ENCODE measurements around the gene IQCH.
"Not testable (repeated sequence)": the region's sequence is repeated elsewhere in the genome, so short reads cannot be mapped to it uniquely, and the experiment has no call there.

The IQCH gene

DNA sequence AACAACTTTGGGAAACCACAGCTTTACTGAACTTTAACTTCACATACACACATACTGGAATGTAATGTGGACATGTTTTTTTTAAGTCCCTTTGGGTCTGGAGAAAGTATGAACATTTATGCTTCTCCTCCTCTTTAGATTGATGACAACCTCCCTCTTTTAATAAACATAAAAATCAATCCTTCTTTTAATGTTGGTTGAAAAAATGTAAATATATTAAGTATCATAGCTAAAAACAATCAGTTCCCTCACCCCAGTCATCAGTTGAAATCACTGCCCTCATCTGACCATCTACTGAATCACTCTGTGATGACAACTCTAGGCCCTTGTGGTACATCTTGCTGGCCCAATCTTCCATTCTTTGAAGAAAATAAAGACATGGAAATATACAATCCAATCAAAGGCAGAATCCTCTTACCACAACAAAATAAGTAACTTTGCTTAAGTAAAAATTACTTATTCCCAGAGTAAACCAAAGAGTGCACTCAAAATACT is 6.5 kb upstream of the IQCH start:
- no peak for DNase-seq

DNA sequence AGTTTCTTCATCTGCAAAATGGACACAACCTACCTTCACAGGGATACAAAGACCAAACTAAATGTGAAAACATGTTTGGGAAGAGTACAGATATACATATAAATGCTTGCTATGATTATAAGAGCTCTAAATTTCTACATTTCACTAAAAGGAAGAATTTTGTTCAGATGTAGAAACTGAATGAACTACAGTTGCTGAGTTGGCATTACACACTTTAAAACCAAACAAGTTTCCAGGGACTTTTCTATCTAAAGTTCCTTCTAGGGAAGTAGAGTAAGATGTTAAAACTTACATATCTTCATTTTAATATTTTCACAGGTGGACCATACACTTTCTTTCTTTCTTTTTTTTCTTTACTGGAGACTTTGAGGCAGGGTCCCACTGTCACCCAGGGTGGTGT is 4.8 kb upstream of the IQCH start:
- no peak for DNase-seq

DNA sequence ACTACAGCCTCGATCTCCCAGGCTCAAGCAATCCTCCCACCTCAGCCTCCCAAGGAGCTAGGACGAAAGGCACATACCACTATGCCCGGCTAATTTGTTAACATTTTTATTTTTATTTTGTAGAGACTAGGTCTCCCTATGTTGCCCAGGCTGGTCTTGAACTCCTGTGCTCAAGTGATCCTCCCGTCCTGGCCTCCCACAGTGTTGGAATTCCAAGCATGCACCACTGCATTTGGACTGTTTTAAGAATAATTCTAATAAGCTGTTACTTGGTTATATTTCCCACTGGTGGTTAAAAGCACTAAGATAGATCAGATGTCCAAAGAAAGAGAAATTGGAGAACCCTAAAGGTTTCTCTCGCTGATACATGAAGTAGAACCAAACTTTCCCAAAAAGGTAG is 3.3 kb upstream of the IQCH start:
- DNase-seq: no peak

DNA sequence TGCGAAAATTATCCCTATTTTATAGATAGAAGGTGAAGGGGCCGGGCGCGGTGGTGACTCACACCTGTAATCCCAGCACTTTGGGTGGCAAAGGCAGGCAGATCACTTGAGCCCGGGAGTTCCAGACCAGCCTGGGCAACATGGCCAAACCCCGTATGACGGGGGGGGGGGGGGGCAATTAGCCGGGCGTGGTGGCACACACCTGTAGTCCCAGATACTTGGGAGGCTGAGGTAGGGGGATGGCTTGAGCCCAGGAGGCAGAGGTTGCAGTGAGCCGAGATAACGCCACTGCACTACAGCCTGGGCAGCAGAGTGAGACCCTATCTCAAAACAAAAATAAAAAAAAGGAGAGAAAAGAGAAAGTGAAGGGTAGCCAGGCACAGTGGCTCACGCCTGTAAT is 1.5 kb upstream of the IQCH start:
- DNase-seq: no peak

DNA sequence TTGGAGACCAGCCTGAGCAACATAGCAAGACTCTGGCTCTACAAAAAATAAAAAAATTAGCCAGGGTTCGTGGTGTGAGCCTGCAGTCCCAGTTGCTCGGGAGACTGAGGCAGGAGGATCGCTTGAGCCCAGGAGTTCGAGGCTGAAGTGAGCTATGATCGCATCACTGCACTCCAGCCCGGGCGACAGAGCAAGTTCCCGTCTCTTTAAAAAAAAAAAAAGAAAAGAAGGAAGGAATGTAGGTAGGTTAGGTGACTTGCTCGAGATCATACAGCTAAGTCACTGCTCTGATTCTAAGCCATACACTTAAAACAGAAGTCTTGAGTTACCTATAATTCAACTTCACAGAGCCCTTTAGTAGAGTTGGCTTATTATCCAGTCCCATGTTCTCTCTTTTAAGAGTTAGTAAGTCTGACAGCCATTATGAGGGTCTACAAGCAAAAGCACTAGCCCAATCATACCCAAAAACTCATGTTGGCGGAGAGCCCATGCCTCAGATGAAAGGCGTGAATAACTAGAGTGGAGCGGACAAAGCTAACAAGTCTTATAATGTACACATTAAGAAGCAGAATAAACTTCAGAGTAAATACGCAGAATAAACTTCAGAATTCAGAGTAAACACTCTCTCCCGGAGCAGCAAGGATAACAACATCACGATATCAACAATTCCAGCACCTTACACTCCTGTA is 893 bp upstream of the IQCH start:
- DNase-seq: peak in 1 of 2 experiments; percentile 6

DNA sequence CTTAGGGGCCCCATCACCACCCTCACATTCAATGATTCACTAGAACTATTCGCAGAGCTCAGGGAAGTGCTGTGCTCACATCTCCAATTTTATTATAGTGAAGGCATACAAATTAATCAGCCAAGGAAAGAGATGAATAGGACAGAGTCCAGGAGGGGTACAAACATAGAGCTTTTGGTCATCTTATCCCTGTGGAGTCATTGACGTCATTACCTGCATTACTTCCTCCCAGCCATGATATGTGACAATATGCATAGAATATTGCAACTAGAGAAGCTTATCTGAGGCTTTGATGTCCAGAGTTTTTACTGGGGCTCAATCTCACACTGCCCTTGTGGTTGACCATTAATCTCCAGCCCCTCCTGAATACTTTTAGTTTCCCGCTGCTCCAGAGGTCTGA is 1.5 kb downstream of the IQCH start:
- no peak for DNase-seq

DNA sequence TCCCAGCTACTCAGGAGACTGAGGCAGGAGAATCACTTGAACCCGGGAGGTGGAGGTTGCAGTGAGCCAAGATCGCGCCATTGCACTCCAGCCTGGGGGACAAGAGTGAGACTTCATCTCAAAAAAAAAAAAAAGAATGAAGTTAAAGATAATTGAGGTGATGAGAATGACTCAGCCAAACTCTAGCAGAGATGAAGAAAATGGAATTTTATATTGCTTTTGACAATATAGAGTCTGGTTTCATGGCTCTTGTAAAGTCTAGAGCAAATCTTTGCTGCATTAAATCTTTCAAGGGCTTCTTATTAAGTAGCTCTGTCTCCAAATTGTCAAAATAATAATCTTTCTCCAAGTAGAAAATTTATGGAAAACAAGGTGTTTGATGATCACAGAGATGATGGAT is 3.8 kb downstream of the IQCH start:
- DNase-seq: not testable (repeated sequence)

DNA sequence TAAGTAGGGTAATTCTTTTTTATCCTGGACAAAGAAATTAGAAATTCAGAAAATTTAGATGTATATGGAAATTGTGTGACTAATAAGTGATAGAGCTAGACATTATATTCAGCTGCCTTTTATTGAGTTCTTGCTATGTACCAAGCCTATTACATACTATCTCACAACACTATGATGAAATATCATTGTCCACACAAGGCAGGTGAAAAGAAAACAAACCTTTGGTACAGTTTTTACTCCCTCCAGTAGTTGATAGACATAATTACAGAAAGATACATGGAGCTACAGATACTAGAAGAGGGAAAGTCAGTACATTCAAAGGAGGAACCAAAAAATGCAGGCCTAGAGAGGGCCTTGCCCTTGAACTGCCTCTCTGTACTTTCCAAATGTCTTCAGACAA is 4.8 kb downstream of the IQCH start:
- no peak for DNase-seq

DNA sequence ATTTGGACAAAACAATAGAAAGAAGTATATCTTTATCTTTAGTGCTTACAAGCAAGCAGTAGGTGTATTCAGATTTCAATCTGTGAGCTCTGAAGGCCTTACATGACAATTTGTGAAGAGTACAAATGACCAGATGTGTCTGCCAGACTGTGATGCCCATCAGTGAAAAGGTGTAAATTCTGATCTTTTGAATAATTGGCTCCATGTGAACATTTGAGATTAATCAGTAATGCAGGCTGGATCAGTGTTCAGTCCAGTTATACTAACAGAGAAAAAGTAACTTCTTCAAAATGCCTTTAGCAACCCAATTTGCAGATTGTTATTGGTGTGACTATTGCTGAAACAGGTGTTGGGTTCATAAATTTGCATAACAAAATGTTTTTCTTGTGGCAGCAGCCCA is 5.2 kb downstream of the IQCH start:
- DNase-seq: no peak

DNA sequence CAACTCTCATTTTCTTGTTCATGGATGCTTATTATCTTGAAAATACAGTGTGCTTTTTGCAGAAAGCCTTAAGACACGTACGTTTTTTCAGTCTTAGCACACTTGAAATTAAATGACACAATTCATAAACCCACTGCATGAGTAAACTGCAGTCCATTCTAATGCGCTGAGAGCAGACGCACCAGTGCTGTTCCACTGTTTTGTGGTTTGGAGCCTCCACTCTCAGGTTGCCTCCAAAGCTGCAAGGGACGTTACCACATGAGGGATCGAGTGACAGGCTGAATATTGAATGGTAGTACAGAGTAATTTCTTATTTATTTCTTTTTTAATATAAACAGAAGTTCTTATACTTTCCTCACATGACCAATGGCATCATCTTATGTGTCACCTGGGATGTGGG is 12.3 kb downstream of the IQCH start:
- no peak for DNase-seq

DNA sequence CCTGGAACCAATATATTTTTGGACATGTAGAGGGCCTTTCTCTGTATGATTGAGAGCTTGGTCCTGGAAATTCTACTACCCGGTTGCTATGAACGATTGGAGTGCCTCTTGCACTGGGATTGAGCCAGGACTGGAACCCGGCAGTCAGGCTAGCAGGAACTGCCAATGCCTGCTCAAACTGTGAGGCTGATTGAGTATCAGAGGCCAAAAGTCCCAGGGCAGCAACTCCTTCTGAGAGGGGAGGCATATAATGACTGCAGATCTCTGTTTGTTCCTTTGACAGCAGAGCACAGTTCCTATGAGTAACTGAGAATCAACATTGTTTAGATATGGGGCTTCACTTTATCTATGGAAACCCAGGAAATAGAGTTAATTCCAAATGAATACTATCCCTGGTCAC is 12.9 kb downstream of the IQCH start:
- no peak for DNase-seq

DNA sequence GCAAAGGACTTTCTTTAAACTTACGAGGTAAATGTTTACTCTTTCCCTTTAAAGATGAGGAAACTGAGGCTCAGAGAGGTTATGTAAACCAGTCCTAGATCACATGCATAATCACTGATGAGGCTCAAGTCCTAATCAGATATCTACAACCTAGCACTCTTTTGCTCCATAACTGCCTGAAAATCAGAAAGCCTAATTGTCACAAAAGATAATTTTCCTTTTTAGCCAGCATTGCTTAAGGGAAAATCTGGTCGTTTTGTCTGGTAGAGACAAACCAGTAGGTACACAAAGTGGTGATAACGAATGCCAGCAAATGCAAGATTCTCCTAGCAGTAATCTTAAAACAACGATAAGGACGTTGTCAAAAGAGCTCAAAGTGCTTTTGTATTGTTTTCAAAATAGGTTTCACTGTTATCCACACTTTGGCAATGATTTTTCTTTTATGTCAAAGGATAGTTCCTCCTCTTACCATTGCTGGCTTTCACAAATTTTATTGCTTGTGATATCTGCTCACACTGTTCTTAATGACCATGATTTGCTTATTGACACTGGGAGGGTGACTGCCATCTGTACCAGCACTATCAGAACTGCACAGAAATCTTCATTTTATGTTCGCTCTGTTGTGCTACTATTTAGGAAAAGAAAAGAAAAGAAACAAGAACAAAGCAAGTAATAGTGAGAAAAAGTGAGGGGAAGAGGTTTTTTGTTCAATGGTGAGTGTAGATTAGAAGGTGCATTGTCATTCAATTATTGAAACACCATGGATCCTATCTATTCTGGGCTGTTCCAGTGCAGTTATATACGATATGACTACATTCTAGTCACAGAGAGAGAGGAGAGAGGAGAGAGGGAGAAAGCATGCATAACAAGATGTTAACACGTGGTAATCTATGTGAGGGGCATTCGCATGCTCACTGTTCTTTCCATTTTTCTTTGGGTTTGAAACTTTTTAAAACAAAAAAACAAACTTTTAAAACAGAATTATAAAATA is 13.7 kb downstream of the IQCH start:
- peak in 1 of 2 experiments; percentile 25 for DNase-seq

DNA sequence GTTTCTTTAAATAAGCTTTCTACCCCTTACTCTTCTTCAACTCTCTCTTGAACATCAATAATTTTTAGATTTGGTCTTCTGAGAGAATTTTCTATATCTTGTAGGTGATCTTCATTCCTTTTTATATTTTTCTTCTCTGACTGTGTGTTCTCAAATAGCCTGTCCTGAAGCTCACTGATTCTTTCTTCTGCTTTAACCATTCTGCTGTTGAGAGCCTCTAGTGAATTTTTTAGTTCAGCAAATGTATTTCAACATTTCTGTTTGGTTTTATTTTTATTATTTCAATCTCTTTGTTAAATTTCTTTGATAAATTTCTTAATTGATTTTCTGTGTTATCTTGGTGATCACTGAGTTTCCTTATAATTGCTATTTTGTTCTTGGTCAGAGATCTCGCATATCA is 19.6 kb downstream of the IQCH start:
- DNase-seq: no peak

DNA sequence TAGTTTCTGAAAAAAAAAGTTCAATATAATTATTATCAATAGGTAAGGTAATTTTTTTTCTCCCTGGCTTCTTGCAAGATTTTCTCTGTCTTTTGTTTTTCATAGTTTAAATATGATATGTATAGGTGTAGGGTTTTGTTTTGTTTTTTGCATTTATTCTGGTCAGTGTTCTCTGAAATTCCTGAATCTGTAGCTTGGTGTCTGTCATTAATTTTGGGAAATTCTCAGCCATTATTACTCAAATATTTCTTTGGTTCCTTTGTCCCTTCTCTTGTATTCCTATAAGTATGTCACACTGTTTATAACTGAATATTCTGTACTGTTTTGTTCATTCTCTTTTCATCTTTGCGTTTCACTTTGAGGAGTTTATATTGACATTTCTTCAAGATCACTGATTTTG is 22.1 kb downstream of the IQCH start:
- DNase-seq: no peak

DNA sequence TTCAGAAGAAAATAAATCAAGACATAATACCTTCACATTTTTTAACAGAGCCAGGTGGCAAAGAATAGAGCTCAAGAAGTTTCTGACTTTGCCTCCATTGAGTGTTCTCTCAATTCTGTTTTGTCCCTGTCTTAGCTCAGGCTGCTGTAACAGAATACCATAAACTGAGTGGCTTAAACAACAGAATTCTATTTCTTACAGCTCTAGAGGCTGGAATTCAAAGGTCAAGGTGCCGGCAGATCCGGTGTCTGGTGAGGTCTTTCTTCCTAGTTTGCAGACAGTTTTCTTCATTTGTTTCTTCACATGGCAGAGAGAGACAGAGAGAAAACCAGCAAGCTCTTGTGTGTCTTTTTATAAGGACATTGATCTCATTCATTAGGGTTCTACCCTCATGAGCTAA is 25.6 kb downstream of the IQCH start:
- DNase-seq: no peak

DNA sequence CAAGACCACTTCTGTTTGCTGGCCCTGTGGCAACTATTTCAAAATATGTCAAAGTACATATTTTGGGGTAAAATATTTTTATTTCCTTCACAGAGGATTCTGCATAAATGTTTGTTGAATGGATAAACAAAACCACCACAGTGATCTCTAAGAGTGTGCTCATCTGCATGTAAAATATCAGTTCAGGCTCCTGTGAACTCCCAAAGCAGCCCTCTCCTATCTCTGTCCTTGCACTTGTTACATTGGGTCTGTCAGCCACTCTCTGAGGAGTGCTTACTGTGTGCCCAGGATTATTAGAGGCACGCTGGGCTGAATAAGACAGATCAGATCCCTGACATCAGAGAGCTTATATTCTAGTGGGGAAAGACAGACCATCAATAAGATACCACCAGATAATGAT is 27.1 kb downstream of the IQCH start:
- no peak for DNase-seq

DNA sequence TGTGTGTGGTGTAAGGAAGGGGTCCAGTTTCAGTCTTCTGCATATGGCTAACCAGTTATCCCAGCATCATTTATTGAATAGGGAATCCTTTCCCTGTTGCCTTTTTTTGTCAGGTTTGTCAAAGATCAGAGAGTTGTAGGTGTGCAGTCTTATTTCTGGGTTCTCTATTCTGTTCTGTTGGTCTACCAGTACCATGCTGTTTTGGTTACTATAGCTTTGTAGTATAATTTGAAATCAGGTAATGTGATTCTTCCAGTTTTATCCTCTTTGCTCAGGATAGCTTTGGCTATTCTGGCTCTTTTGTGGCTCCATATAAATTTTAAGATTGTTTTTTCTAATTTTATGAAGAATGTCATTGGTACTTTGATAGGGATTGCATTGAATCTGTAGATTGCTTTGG is 31.0 kb downstream of the IQCH start:
- not testable (repeated sequence) for DNase-seq

DNA sequence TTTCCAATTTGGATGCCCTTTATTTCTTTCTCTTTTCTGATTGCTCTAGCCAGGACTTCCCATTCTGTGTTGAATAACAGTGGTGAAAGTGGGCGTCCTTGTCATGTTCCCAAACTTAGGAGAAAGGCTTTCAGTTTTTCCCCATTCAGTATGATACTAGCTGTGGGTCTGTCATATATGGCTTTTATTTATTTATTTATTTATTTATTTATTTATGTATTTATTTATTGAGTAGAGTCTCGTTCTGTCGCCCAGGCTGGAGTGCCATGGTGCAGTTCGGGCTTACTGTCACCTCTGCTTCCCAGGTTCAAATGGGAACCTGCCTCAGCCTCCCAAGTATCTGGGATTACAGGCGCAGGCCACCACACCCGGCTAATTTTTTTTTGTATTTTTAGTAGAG is 31.8 kb downstream of the IQCH start:
- not testable (repeated sequence) for DNase-seq

DNA sequence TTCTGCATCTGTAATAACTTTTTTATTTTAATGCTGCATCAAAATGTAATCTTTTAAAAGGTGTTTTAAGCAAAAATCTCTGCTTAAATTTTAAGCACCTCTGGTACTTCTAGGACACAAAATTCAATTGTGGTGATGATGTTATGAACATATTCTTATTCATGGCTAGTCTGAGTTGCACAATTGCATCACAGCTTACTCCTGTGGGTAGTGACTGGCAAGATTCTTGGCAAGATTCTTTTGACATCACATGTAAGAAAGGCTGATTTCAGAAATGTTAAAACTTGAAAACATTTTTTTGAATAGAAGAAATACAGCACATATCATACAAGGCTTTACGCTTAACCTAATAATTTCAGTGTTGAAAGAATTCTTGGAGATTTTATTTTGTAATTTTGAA is 35.7 kb downstream of the IQCH start:
- DNase-seq: no peak

DNA sequence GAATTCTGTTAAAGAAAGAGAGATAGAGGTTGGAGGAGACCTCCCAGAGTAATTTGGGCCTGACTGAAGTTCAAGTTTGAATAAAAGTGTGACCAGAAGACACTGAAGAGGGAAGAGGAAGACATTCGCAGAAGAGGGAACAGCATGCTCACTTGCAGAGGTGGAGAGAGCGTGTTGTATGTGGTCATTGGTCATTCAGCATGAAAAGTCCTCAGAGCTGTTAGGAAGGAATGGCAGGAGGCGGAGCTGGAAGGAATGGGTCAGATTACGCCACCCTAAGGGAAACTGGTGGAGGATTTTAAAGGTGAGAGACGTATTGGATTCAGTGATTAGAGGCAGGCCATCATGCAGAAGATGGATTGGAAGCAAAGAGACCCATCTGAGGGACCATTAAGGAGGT is 41.6 kb downstream of the IQCH start:
- DNase-seq: no peak

DNA sequence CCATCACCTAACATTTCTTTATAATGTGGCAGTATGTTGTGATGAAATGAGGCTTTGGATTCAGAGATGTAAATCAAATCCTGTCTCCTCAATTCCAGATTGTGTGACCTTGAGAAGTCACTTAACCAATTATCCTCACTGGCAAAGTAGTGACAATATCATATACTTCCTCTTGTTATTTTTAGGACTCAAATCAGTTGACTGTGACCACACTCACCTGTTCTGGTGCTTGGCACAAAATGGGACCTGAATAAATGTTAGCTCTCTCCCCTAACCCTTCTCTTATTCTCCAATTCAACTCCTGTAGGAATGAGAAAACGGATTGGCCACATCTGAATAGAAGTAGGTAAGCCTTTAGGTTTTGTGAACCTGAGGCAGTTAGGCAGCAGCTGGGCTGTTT is 42.1 kb downstream of the IQCH start:
- DNase-seq: no peak

DNA sequence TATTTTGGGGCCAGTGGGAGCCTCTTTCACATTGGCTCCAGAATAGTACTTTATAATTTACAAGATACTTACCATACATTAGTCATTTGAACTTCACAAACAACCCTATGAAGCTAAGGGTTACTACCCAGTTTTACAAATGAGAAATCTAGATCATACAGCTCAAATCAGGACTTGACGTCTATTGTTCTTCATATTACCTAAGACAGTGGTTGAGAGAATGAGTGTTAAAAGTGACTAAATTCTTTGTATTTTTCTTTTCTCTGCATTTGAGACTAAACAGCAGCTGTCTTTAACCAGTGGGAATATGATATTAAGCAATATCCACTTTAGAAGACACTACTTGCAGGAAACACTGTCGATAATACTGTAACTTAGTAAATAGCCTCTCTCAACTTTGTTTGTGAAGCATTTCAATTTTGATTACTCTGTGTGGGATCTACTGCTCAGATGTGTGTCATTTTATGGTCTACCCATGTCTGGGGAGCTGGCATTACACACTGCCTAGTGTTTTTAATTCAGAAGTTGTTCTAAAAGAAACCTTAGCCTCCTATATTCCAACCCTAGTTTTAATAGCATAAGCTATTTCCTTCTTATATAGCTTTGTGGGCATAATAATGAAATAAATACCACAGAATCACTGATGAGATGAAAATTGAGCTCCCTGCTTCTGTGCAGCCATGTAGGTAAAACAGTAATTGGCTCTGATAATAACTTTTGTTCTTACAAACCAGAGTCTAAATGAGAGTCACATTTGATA is 45.9 kb downstream of the IQCH start:
- no peak for DNase-seq

All from NCI-H526 (cell line).